ENCODE measurements around the gene TUBB3. TPM values are rescaled to one million over a fixed set of nuclear protein-coding genes. Genes with fewer than 3 reads are reported as not detected.

The TUBB3 gene
- total and polyA plus RNA-seq, 2 donors (not counting 1 experiment from before 2014, with no cell fraction given): 0.34 to 4.4 TPM

DNA sequence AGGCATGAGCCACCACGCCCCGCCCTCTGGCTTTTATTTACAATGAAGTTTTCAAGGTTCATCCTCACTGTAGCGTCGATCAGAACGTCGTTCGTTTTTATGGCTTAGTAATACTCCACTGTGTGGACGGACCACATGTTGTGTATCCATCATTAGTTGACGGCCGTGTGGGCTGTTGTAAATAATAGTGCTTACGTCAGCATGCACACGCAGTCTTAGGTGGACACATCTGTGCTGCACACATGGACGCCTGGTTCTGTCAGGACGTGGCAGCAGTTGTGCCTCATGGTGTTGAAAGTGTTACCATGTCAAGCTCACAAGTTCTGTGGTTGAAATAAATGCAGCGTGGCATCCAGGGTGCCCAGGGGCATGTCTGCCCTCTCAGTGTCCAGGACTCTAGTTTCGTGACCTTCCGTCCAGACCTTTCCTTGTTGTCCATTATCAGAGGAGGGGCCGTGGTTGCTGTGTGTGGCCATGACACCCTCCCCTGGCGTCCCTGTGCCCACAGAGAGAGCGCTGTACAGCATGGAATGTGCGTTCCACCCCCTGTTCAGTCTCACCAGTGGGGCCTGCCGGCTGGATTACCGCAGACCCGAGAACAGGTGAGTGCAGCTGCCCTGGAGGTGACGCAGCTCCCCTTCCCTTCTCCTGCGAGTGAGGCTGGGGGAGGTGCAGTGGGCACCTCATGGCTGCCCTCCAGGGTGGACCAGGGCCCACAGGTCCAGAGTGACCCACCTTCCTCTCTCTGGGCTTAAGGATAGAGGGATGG, 27.5 kb upstream of the TUBB3 start:
- ATAC-seq (ENCODE audit: low read depth) (no peak), DNase-seq (no peak)
- Histone ChIP-seq H3K9me3 (ENCODE audit: control extremely low read depth in 1 of 3, control insufficient read depth in 2 of 3, insufficient read depth in 1 of 3, low read length in 2 of 3) (no peaks in the 10 kb centered on the region), H3K27ac (ENCODE audit: low read length in 2 of 2) (no peak overlapping the region), H4K20me1 (ENCODE audit: control insufficient read depth, insufficient read depth, low read length, poor library complexity, severe bottlenecking) (peaks cover 80% of the 10 kb centered on the region), H2AFZ (ENCODE audit: insufficient read depth, low read depth, low read length, poor library complexity, severe bottlenecking) (no peak overlapping the region), H3K9ac (ENCODE audit: low read length) (no peak overlapping the region), H3K4me1 (ENCODE audit: control insufficient read depth in 2 of 2, insufficient read depth in 2 of 2, low read length in 2 of 2) (no peaks in the 10 kb centered on the region), H3K4me3 (ENCODE audit: control extremely low read depth in 1 of 5, extremely low read depth in 1 of 5, insufficient read depth in 1 of 5, low read depth in 2 of 5, low read length in 4 of 5) (no peak overlapping the region), H3K36me3 (replicated peaks in 1 of 2; ENCODE audit: control extremely low read depth in 1 of 2, control insufficient read depth in 1 of 2, extremely low read depth in 1 of 2, insufficient read depth in 2 of 2, low read length in 1 of 2) (peaks cover 2 to 88% of the 10 kb centered on the region in 2 experiments), H3K79me2 (ENCODE audit: control insufficient read depth, insufficient read depth, low read length) (peaks cover 26% of the 10 kb centered on the region), H3K27me3 (replicated peaks in 1 of 4; ENCODE audit: control extremely low read depth in 1 of 4, control insufficient read depth in 3 of 4, insufficient read depth in 4 of 4, low read length in 3 of 4) (no peaks in the 10 kb centered on the region), H3K4me2 (replicated peaks; ENCODE audit: low read depth, low read length, poor library complexity, severe bottlenecking) (no peak overlapping the region)
- Mint-ChIP-seq H3K4me1 (no peaks in the 10 kb centered on the region), H3K4me3 (no peak overlapping the region), H3K9me3 (ENCODE audit: insufficient read depth) (no peaks in the 10 kb centered on the region), H3K27me3 (no peaks in the 10 kb centered on the region), H3K27ac (no peak overlapping the region)
- intact Hi-C loops (cut with micrococcal nuclease): no loop called here
- 98% methylated on average over 25 of the region's 26 CpGs for WGBS (ENCODE audit: insufficient coverage)
- POLR2A ChIA-PET: no interaction called here
- CTCF ChIA-PET: no interaction called here
- no peak for TF ChIP-seq CTCF (IDR thresholded peaks at IDR 0.05)
- TF ChIP-seq EZH2 (IDR thresholded peaks at IDR 0.05; ENCODE audit: borderline replicate concordance, insufficient read depth, low read depth, low read length, poor library complexity, severe bottlenecking): no peak

DNA sequence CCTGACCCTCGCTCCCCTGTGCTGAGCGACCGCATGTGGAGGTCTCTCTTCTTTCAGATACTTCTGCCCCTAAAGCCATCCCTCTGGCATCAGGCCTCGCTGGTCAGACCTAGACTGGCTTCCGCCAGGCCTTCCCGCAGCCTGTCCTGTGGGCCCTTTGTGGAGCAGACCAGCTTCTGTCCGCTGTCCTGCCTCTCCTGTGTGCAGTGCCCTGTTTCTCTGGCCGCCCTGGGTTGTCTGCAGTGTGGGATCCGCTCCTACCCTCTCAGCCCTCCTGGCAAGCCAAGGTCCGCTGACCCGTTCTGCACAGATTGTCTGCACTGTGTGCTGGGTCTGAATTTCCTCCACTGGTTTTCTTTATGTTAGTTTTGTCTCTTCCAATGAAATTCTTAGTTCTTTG, 25.9 kb upstream of the TUBB3 start:
- H3K9me3 ChIP-seq (ENCODE audit: control extremely low read depth in 1 of 3, control insufficient read depth in 2 of 3, insufficient read depth in 1 of 3, low read length in 2 of 3): no peaks in the 10 kb centered on the region
- peaks cover 2 to 78% of the 10 kb centered on the region in 2 experiments for H3K36me3 ChIP-seq (replicated peaks in 1 of 2; ENCODE audit: control extremely low read depth in 1 of 2, control insufficient read depth in 1 of 2, extremely low read depth in 1 of 2, insufficient read depth in 2 of 2, low read length in 1 of 2)
- intact Hi-C loops (cut with micrococcal nuclease): no loop called here
- H3K79me2 ChIP-seq (ENCODE audit: control insufficient read depth, insufficient read depth, low read length): peaks cover 18% of the 10 kb centered on the region
- no peak overlapping the region for H3K27ac Mint-ChIP-seq
- H3K9ac ChIP-seq (ENCODE audit: low read length): no peak overlapping the region
- CTCF ChIA-PET: interaction anchor here (1.2 kb wide), 1 partner anchor 13 kb away, joined by 3 read pairs; no protein-coding TSS in a partner anchor
- H3K4me3 Mint-ChIP-seq: no peak overlapping the region
- no peaks in the 10 kb centered on the region for H3K27me3 ChIP-seq (replicated peaks in 1 of 4; ENCODE audit: control extremely low read depth in 1 of 4, control insufficient read depth in 3 of 4, insufficient read depth in 4 of 4, low read length in 3 of 4)
- DNase-seq: no peak
- H3K4me1 ChIP-seq (ENCODE audit: control insufficient read depth in 2 of 2, insufficient read depth in 2 of 2, low read length in 2 of 2): no peaks in the 10 kb centered on the region
- no peak overlapping the region for H2AFZ ChIP-seq (ENCODE audit: insufficient read depth, low read depth, low read length, poor library complexity, severe bottlenecking)
- TF ChIP-seq EZH2 (IDR thresholded peaks at IDR 0.05; ENCODE audit: borderline replicate concordance, insufficient read depth, low read depth, low read length, poor library complexity, severe bottlenecking) (no peak), CTCF (IDR thresholded peaks at IDR 0.05) (no peak)
- 99% methylated on average over 9 of the region's 11 CpGs for WGBS (ENCODE audit: insufficient coverage)
- ATAC-seq (ENCODE audit: low read depth): no peak
- H3K4me2 ChIP-seq (replicated peaks; ENCODE audit: low read depth, low read length, poor library complexity, severe bottlenecking): no peak overlapping the region
- H3K4me3 ChIP-seq (ENCODE audit: control extremely low read depth in 1 of 5, extremely low read depth in 1 of 5, insufficient read depth in 1 of 5, low read depth in 2 of 5, low read length in 4 of 5): no peak overlapping the region
- H3K4me1 Mint-ChIP-seq: no peaks in the 10 kb centered on the region
- no peaks in the 10 kb centered on the region for H3K27me3 Mint-ChIP-seq
- H4K20me1 ChIP-seq (ENCODE audit: control insufficient read depth, insufficient read depth, low read length, poor library complexity, severe bottlenecking): peaks cover 70% of the 10 kb centered on the region
- H3K27ac ChIP-seq (ENCODE audit: low read length in 2 of 2): no peak overlapping the region
- POLR2A ChIA-PET: interaction anchor here (0.6 kb wide), 1 partner anchor 9 kb away, joined by 6 read pairs; no protein-coding TSS in a partner anchor
- H3K9me3 Mint-ChIP-seq (ENCODE audit: insufficient read depth): no peaks in the 10 kb centered on the region

Data from B cell (primary cell).